ENCODE measurements around the gene DNASE1L3.

DNASE1L3 gene

DNA sequence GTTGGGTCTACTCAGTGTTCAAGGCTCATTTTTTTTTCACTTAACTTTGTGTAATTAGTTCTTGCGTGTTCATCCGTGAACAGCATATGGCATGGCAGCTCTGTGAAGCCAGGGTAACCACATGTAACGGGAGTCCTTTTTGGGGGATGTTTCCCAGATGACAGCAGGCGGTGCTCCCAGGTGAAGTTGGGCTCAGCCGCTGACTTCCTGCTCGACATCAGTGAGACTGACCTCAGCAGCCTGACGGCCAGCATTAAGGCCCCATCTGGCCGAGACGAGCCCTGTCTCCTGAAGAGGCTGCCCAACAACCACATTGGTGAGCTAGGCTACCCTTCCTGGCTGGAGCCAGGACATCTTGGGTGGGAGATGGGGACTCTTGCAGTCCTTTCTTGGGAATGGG, 62.7 kb downstream of the DNASE1L3 start:
- TF ChIP-seq, protein P1, sequence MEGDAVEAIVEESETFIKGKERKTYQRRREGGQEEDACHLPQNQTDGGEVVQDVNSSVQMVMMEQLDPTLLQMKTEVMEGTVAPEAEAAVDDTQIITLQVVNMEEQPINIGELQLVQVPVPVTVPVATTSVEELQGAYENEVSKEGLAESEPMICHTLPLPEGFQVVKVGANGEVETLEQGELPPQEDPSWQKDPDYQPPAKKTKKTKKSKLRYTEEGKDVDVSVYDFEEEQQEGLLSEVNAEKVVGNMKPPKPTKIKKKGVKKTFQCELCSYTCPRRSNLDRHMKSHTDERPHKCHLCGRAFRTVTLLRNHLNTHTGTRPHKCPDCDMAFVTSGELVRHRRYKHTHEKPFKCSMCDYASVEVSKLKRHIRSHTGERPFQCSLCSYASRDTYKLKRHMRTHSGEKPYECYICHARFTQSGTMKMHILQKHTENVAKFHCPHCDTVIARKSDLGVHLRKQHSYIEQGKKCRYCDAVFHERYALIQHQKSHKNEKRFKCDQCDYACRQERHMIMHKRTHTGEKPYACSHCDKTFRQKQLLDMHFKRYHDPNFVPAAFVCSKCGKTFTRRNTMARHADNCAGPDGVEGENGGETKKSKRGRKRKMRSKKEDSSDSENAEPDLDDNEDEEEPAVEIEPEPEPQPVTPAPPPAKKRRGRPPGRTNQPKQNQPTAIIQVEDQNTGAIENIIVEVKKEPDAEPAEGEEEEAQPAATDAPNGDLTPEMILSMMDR (IDR thresholded peaks at IDR 0.05; ENCODE audit: control insufficient read depth, insufficient read depth, low read depth, low read length, missing control alignments), result no peak
- DNase-seq (ENCODE audit: low read depth), result no peak
- H3K4me3 ChIP-seq (ENCODE audit: control insufficient read depth, low read depth, low read length), result no peak overlapping the region

DNA sequence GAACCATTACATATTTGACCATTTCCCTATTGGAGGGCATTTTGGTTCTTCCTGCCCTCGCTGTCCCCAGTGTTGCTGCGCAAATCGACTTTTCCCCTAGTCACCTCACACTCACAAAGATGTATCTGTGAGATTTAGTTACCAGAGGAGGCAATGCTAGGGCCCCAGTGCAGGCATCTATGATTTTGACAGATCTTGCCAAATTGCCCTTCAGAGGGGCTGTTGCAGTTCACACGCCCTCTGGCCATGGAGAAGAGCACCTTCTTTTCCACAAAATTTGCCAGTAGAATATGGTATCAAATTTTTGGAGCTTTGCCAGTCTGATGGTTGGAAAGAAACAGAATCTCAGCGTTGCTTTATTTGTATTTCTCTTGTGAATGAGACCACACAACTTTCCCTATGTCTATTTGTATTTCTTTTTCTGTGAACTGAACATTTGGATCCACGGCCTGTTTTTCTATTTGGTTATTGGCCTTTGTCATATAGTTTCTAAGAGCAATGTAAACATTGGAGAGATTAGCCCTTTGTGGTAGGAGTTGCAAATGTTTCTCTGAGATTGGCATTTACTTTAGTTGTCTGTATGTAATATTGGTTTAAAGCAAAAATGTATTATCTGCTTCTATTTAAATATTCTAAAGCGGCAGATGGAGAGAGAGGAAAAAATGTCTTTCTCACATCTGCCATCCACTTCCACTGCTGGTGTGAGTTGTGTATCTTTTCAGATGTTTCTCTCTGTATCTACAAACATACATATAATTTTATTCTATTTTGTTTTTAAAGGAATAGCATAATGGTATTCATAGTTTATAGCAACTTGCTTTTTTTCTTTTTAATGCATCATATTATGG, 66.1 kb downstream of the DNASE1L3 start:
- TF ChIP-seq, protein P1 (IDR thresholded peaks at IDR 0.05; ENCODE audit: control insufficient read depth, insufficient read depth, low read depth, low read length, missing control alignments), result no peak
- no peak for DNase-seq (ENCODE audit: low read depth)
- H3K4me3 ChIP-seq (ENCODE audit: control insufficient read depth, low read depth, low read length), result no peak overlapping the region

DNA sequence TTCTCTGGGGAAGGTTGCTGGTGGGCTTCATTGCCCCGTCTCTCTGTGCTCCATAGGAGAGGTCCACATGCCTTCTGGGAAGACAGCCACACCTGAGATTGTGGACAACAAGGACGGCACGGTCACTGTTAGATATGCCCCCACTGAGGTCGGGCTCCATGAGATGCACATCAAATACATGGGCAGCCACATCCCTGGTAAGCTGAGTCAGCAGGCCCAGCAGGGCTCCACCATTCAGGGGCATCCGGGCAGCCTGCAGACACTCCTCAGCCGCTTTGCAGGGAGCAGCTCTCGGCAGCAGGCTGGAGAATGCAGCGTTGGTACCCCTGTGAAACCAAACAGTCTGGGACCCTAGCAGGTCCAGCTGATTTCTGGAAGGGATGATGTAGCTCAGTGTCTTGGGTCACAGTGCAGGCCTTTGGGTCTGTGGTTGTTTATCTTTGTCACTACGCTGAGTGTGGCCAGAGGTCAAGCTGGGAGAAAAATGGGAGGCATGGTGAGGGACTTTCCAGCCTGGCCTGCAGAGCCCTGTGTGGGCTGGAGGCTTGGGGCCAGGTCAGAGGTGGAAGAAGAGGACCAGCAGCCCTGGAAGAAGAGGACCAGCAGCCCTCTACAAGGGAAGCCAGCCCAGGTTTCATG, 67.2 kb downstream of the DNASE1L3 start:
- DNase-seq (ENCODE audit: low read depth), result no peak
- TF ChIP-seq, protein P1 (IDR thresholded peaks at IDR 0.05; ENCODE audit: control insufficient read depth, insufficient read depth, low read depth, low read length, missing control alignments), result no peak
- no peak overlapping the region for H3K4me3 ChIP-seq (ENCODE audit: control insufficient read depth, low read depth, low read length)

Measured in AG09309 (cell line).